NCI-H446 treated with DMSO at 0.1 percent for 48 hours (cell line): ENCODE data around the gene CD63.
"Not testable (repeated sequence)": the region's sequence is repeated elsewhere in the genome, so short reads cannot be mapped to it uniquely, and the experiment has no call there.

Experiments used
- DNase-seq: peaks from one replicate; lab custom pipeline; 2025; lab: John Stamatoyannopoulos, UW

Gene CD63, protein sequence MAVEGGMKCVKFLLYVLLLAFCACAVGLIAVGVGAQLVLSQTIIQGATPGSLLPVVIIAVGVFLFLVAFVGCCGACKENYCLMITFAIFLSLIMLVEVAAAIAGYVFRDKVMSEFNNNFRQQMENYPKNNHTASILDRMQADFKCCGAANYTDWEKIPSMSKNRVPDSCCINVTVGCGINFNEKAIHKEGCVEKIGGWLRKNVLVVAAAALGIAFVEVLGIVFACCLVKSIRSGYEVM

DNA sequence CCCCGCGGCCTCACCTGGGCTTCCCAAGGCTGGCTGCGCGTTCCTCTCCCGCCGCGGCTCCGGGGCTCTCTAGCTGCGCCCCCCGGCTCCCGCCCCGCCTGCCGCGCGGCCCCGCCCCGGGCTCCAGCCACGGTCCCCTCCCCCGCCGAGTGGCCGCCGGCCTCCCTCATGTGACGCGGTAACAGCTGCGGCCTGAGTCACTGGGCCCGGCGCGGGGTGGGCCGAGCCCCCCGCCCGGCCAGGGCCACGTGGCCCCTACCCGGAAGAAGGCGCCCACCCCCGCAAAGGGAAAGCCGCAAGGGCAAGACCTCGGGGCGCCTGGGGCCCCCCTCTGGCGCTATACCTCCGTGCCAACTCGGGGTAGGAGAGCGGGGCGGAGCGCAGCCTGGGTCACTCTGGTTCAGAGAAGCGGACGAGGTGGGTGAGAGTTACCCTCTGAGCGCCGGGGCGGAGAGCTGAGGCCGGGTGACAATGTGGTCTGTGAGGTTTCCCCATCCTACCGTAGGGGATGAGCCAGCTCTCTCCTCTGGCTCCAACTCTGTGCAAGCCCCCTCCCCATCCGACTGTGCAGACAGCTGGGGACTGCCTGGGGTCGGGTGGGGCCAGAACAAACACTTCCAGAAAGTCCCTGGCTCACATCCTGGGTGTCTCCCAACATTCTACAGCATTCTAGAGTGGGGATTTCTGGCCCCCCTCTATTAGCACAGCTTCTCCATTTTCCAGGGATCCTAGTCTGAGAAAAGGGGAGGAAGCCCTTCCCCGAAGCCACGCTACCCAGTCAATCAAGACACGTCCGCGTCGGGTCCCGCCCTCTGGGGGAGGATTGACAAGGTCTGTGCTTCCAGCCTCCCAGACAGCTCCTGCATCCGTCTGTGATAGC, at the start of gene CD63:
Gene CD63, minus strand, starts transcription at position 71 of the 880 bp plus-strand sequence. CDS start 668 bp downstream, outside the sequence.
- peak; percentile 79 for DNase-seq

DNA sequence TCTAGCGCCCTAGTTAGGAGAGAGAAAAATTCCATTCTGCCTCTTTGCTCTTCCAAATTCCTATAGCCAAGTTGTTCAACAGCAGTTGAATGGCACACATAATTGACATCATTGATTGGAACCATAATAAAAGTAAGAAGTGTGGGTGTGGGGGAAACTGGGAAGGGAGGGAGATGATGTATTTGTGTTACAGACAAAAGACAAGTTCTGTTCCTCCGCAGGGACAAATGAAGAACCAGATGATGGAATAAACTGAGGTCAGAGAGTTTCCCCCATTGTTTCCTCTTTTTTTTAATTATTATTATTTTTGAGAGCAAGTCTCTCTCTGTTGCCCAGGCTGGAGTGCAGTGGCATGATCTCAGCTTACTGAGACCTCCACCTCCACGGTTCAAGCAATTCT, 49.0 kb upstream of the CD63 start:
- no peak for DNase-seq

DNA sequence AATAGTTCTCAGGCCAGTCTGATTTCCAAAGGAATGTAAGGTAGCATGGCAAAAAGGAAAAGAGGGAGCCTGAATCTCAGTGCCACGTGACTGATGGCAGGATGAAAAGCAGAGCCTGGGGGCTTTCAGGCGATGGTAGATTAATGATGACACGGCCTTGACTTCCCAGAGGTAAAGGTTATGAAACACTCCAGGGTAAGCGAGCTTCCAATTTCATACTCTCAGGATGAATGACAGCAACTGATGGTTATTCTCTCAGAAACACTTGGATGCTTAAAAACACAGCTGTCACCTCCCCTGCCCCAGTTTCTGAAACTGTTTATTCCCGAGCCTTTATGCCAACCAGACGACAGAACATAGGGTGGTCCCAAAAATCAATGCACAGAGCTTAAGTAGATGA, 42.9 kb upstream of the CD63 start:
- DNase-seq: no peak

DNA sequence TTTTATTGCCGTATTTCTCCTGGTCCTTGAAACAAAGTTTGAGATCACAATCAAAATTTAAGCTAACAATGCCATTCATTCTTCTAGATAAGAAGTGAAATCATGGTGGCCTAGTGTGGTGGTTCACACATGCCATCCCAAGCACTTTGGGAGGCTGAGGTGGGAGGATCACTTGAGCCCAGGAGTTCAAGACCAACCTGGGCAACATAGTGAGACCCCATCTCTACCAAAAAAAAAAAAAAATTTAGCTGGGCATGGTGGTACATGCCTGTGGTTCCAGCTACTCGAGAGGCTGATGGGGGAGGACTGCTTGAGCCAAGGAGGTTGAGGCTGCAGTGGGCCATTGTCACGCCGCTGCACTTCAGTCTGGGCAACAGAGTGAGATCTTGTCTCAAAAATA, 38.3 kb upstream of the CD63 start:
- DNase-seq: no peak

DNA sequence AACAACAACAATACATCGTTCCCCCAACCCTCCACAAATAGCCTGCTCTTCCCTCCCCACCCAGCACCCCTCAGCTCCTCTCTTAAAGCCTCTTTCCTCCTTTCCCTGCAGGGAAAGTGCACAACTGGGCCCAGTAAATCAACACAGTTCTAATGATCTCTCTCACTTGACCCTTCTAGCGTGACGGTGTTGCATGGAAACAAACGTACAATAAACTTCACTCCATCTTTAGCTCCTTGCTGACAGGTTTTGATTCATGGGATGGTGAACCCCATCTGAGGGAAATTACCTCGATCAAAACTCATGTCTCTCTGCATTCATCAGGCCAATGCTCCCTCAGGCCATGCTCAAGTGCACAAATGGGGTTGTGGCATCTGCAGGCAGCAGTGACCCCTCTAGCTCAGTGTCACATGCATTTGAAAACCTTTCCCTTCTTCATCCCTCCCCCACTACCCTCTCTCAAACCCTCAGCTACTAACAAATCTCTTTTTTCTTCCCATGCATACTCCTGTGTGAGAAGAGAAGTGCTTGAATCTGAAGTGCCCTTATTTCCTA, 37.0 kb upstream of the CD63 start:
- no peak for DNase-seq

DNA sequence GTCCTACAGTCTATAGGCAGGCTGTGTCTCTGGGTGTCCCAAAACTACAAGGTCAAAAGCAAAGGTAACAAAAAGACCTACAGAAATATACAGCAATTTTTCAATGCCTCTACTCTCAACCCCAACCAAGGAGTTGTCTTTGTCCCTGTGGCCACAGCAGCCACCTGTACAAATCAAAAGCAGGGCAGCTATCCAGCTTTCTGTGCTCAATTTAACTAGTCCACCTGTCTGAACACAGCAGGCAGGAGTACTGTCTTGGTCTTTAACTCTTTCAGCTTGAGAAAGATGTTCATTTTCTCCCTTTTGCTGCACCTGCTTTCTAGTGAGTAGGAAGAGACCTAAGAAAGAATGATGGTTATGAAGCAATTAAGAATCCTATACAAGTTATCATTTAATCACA, 33.8 kb upstream of the CD63 start:
- DNase-seq: no peak

DNA sequence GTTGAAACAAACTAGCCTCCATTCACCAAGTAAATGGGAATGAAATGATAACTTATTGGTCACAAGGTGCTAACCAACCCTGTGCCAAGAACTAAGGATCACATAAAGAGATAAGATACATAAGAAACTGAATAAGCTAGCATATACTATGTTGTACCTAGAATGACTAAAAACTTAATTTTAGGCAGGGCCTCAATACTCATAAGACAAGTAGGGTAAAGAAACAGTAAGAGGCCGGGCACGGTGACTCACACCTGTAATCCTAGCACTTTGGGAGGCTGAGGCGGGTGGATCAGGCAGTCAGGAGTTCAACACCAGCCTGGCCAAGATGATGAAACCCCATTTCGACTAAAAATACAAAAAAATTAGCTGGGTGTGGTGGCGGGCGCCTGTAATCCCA, 31.9 kb upstream of the CD63 start:
- DNase-seq: no peak

DNA sequence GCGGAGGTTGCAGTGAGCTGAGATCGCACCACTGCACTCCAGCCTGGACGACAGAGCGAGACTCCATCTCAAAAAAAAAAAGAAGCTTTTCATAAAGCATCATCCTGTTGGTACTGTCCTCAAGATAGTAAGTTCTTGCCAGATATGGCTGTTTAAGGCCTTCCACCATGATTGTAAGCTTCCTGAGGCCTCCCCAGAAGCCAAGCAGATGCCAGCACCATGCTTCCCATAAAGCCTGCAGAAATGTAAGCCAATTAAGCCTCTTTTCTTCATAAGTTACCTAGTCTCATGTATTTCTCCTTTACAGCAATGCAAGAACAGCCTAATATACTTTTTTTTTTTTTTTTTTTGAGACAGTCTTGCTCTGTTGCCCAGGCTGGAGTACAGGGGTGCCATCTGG, 29.8 kb upstream of the CD63 start:
- not testable (repeated sequence) for DNase-seq

DNA sequence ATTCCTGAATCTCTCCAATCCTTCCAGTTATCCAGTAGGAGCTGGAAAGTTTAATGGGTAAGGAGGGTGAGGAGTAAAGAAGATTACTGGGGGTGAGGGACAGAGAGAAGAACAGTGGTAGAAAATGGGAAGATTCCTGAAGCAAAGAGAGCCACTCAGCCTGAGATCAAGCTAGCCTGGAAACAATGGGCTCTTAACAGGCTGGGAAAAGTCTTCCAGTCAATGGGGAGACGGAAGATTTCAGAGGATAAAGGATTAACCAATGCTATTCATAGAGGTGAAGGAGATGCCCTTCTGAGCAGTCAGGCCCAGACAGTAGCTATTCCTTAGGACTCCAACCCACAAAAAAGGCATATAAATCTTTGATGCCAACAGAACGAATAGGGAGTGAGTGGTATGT, 28.9 kb upstream of the CD63 start:
- no peak for DNase-seq

DNA sequence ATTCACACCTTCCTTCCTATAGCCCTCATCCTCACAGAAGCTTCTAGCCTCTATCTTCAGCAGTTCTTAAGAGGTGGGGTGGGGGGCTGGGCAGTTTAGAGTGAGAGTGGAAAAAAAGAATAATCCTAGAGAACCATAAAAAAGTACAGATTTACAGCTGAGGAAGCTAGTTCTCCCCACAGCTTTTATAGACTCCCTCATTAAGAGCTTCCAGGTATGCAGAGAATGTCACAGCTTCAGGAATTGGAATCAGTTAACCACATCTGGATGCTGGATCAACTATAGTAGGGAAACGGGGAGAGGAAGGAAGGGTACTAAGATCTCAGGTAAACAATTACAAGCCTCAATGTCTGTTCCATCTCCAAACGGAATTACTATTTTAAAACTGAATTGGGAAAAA, 26.4 kb upstream of the CD63 start:
- no peak for DNase-seq

DNA sequence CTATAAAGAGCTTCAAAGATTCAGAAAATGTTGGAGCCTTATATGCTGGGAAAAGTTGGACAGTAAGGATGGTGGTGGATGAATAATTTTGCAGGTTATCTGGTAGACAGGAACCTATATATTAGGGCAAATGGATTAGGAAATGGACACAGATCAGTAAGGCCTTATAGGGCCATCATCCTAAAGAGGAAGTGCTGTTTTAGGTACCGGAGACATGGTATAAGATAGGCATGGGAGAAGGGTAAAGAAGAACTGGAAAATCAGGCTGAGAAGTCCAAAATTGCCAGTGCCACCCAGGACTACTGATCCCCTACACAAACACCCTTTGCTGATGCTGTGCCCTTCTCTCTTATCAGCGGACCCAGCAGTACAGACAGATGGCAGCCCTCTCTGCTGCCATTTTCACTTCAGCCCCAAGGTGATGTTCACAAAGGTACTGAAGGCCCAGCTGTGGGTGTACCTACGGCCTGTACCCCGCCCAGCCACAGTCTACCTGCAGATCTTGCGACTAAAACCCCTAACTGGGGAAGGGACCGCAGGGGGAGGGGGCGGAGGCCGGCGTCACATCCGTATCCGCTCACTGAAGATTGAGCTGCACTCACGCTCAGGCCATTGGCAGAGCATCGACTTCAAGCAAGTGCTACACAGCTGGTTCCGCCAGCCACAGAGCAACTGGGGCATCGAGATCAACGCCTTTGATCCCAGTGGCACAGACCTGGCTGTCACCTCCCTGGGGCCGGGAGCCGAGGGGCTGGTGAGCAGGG, 19.6 kb upstream of the CD63 start:
- no peak for DNase-seq

DNA sequence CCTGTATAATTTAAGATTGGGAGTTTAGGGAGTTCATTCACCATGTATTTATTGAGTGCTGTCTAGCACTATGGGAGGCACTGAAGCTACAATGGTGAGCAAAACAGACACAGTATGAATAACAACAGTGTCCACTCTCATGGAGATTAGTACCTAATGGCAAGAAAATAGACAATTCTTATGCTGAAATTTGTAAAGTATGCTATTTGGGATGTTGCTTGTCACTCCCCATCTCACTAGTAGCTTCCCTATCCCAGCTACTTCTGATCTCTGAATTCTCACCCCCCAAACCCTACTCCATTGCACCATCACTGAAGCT, 18.1 kb upstream of the CD63 start:
- no peak for DNase-seq

DNA sequence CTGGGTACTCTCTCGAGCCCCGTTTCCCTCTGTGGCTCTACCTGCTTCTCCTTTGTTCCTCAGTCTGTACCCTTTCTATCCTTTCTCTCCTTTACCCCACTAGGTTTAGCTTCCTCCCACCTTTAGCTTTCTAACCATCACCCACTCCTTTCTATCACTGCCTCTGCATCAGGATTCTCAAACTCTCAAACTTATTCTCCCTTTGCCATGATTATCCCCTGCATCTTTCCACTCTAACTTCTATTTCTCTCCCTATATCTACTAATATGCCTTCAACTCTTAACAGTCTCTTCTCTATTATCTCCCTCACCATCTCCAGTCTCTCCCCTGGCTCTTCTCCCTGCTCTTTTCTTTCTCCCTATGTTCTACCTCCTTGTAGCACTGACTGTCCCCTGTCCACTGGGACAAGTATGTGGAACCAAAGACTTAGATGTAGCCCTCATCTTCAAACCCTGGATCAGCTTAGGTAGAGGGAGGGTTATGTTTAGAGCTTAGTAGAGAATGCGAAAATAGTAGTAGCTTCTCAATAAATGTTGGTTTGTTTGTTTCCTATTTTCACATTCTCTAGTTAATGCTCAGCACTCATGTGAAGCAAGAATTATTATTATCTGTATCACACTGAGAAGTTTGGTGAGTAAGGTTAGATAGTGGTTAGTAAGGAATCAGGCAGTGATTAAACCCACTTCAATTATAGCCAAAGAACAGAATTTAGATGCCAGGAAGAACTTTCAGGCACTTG, 17.5 kb upstream of the CD63 start:
- DNase-seq: no peak

DNA sequence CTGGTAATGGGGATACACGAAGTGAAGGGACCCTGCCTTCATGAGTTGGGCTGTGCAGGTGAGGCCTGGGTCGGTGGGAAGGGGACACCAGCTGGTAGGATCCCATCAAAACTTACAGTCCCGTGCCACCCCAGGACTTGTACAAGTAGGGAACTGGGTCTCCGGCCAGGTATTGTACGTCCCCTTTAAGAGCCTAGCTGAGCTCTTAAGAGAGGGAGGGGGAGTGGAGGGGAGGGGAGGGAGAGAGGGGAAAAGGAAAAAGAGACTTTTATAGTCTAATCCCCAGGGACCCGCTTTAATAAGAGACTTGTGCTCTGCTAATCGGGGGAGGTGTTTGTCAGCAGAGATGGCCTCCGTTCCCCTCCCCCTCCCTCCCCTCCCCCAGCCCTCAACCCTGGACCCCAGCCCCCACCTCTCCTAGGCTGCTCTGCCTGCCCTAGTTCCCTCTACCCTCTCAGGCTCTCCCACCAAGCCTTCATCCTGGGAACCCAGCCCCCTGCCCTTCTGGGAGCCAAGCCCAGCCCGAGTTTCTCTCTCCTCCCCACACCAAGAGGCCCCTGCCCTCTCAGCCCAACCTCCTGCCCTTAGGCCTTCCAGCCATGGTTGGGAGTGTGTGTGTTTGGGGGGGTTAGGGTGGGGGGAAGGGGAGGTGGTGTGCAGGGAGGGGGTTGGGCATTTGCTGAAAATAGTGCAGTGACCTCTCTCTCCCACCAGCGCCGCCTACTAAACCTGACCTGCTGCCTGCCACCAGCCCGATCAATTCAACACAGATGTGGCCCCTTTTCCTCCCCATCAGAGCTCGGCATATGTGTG, 16.8 kb upstream of the CD63 start:
- no peak for DNase-seq

DNA sequence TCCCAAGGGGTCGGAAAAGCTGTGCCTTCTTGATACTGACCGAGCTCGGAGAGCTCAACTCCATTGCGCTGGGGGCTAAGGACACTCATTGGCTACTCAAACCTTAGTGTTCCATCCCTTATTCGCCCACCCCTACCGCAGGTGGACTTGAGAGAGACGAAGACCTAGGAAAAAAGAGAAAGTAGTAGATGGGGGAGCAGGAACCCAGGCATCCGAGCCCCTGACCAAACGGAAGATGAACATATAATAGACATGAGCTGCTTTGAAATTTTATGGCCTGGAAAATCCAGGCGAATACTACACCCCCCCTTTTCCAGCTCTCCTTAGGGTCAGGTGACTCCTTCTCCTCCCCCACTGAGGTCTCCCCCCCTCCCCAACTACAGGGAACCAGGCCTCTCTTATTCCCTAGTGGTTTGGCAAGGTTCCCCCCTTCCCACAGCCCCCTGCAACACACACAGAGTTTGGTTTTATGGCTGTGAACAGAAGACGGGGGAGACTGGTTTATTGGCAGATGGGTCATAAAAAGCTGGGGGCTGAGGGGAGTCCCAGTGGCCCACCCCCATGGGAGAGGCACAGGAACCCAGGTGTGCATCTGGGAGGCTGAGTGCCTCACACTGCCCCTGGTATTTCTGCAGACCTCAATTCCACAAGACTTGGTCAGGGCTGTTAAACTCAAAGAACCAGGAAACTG, 15.7 kb upstream of the CD63 start:
- no peak for DNase-seq

DNA sequence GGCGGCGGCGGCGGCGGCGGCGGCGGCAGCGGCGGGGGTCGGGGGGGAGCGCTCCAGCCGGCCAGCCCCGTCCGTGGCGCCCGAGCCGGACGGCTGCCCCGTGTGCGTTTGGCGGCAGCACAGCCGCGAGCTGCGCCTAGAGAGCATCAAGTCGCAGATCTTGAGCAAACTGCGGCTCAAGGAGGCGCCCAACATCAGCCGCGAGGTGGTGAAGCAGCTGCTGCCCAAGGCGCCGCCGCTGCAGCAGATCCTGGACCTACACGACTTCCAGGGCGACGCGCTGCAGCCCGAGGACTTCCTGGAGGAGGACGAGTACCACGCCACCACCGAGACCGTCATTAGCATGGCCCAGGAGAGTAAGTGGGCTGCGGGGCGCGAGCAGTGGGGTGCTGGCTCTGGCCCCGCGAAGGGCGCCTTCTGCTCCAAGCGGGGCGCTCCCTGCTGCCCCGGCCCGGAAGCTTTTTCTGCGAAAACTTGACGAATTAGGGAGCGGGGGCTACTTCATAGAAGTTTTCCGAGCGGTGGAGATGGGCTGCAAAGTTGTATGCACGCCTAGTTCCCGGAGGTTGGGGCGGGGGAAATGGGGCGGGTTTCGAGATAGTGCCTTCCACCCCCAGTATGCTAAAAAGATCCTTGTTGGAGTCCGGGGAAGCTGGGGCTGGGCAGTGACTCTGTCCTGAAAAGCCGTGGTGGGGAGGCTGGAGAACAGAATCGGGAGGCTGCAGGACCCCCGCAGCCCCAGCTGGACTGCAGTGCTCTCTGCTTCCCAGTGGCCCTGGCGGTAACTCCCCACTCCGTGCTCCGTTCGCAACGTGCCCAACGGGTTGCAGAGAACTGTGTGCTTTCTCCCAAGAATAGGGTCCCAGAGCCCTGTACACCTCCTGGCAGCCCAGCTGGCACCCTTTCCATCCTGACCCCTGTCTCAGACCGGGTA, 14.9 kb upstream of the CD63 start:
- no peak for DNase-seq

DNA sequence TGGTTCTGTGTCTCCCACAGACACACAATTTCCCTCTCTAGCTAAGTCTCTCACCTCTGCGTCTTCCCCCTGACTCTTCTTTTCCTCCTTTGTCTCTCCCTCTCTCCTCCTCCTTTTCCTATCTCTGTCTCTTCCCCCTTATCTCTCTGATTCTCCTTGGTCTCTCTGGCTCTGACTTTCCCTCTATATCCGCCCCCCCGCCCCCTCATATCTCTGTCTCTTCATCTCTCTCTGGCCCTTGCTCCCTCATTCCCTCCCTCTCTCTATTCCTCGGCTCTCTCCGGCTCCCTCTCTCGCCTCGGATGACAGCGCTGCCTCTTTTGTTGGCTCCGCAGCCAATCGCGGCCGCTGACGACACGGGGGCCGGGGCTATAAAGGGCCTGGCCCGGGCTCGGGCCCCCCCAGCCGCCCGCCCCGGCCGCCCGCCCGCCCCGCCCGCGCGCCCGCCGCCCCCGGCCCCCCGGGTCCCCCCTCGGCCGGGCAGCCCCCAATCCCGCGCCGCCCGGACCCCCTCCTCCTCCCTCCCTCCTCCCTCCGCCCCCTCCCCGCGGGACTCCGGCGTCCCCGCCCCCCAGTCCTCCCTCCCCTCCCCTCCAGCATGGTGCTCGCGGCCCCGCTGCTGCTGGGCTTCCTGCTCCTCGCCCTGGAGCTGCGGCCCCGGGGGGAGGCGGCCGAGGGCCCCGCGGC, 14.1 kb upstream of the CD63 start, which contains the start of gene GDF11:
Gene GDF11, plus strand, starts transcription at position 404 of the 687 bp plus-strand sequence. Its CDS starts 195 bp downstream, at position 599.
- DNase-seq: peak; percentile 60

DNA sequence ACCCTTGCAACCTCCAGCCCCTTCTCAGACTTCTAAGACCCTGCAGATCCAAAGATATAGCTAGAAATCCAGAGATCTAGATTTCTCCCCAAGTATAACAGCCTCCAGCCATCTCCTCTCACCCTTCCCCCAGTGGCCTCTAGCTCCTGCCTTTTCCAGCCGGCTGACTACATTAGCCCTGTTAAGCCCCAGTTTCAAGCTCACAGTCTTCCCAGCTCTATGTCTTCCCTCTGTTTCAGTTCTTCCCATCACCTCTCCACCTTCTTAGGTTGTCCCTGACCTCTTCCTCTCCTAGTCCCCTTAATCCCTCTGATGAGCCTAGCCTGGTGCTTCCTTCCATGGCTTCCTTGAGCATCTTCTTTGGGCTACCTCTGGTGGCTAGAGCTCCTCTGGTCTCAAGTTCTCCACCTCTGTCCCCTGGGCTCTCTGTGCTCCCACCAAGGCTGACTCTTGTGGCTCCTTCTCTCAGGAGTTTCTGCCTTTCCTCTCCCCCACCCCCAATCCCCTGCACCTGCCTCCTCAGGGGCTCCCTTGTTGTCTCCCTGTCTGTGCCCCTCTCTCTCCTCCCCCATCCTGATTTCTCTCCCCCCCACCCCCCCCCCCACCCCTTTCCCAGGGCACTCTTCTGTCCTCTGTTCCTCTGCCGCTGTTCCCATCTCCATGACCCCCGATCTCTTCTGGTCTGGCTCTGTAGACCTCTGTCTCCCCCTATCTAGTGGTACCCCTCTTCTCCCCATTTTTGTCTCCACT, 13.3 kb upstream of the CD63 start:
- DNase-seq: no peak
